Islet of Langerhans (tissue), 1 donor: ENCODE results near the gene TNFSF15.

Experiments
- FAIRE-seq: peaks from one replicate; lab custom pipeline; 2011; peaks lifted over from hg19 to GRCh38; lab: Jason Lieb, UNC

The TNFSF15 gene

GRCh38 chr9:114824110-114824509, 18.3 kb upstream of the TNFSF15 start:
- no peak for FAIRE-seq

- no peak for FAIRE-seq
Measured at GRCh38 chr9:114823441-114823840, 17.6 kb upstream of the TNFSF15 start.

GRCh38 chr9:114822708-114823107, 16.9 kb upstream of the TNFSF15 start:
- no peak for FAIRE-seq

- peak; percentile 78 for FAIRE-seq
Measured at GRCh38 chr9:114820776-114821501, 15.1 kb upstream of the TNFSF15 start.

- FAIRE-seq: no peak
Measured at GRCh38 chr9:114818178-114818577, 12.3 kb upstream of the TNFSF15 start.

GRCh38 chr9:114813717-114814418, 8.0 kb upstream of the TNFSF15 start:
- no peak for FAIRE-seq

- no peak for FAIRE-seq
Measured at GRCh38 chr9:114811966-114812636, 6.3 kb upstream of the TNFSF15 start.

- no peak for FAIRE-seq
Measured at GRCh38 chr9:114811301-114811700, 5.5 kb upstream of the TNFSF15 start.

- FAIRE-seq: no peak
Measured at GRCh38 chr9:114810614-114811013, 4.8 kb upstream of the TNFSF15 start.

GRCh38 chr9:114806526-114806900, 674 bp upstream of the TNFSF15 start:
- no peak for FAIRE-seq

- FAIRE-seq: no peak
Measured at GRCh38 chr9:114804505-114804904, 1.3 kb downstream of the TNFSF15 start.

GRCh38 chr9:114803479-114804265, 2.2 kb downstream of the TNFSF15 start:
- no peak for FAIRE-seq

GRCh38 chr9:114799925-114800324, 5.9 kb downstream of the TNFSF15 start:
- FAIRE-seq: no peak

GRCh38 chr9:114799441-114799840, 6.4 kb downstream of the TNFSF15 start:
- no peak for FAIRE-seq

GRCh38 chr9:114798780-114799427, 6.9 kb downstream of the TNFSF15 start:
- FAIRE-seq: no peak

GRCh38 chr9:114798101-114798500, 7.7 kb downstream of the TNFSF15 start:
- FAIRE-seq: no peak

- no peak for FAIRE-seq
Measured at GRCh38 chr9:114792396-114792795, 13.4 kb downstream of the TNFSF15 start.

- no peak for FAIRE-seq
Measured at GRCh38 chr9:114791736-114792135, 14.1 kb downstream of the TNFSF15 start.

GRCh38 chr9:114791312-114791711, 14.5 kb downstream of the TNFSF15 start:
- FAIRE-seq: no peak

GRCh38 chr9:114790521-114790920, 15.3 kb downstream of the TNFSF15 start:
- no peak for FAIRE-seq

- no peak for FAIRE-seq
Measured at GRCh38 chr9:114789006-114789405, 16.8 kb downstream of the TNFSF15 start.
